NB4 (cell line): Measurements from ENCODE around the gene NTRK3.
"Not testable (repeated sequence)": the region's sequence is repeated elsewhere in the genome, so short reads cannot be mapped to it uniquely, and the experiment has no call there.

ENCODE experiments used
- DNase-seq: peaks from one replicate; pipeline ENCODE4 v3.0.0; 2010; ENCODE audit warnings: low read depth
- H3K4me3 ChIP-seq: one replicate; pipeline ENCODE4 v1.5.1; 2011; ENCODE audit warnings: mild to moderate bottlenecking, low read depth, low read length, moderate library complexity
- MYC ChIP-seq: IDR thresholded peaks from 2 replicates; pipeline ENCODE4 v1.6.1; 2011; ENCODE audit warnings: low read depth, low read length
- POLR2A ChIP-seq: IDR thresholded peaks from 2 replicates; pipeline ENCODE4 v1.6.1; 2011; ENCODE audit warnings: mild to moderate bottlenecking; ENCODE audit not compliant: insufficient read length; ENCODE audit errors: extremely low read depth
- TF ChIP-seq, protein P1 (sequence below): IDR thresholded peaks from one replicate; pipeline ENCODE4 v1.5.1; 2012; ENCODE audit warnings: low read depth, low read length
- TF ChIP-seq, protein P2 (sequence below): IDR thresholded peaks from 2 replicates; pipeline ENCODE4 v1.6.1; 2011; ENCODE audit warnings: low read depth, low read length

Gene NTRK3

DNA sequence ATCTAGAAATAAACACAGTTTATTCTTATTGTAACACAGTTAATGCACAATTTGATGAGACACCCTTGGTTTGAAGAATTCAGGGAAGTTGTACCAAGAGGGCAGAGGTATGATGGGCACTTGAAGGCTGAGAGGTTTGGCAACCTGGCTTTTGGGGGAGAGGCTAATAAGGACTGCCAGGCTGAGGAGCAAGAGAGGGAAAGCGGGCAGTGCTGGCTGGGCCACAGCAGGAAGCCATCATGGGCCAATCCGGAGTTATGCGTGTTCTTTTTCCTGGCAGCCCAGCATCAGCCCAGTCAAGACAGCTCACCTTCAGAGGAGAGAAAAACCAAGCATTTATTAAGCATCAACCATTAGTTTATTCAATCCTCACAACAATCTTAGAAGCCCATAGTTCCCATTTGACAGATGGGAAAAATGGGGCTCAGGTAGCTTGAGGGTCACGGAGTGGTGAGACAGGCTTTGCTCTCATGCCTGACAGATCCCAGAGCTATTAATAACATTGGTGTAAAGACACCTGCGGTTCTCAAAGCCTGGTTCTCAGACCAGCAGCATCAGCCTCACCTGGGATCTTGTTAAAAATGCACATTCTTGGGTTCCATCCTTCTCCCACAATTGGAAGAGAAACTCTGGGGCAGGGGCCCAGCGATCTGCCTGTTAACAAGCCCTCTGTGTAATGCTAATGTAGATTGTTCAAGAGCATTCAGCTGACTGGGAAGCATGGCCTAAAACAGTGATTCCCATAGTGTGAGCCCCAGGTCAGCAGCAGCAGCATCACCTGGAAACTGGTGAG, 183.7 kb downstream of the NTRK3 start:
- DNase-seq, result no peak
- TF ChIP-seq POLR2A (no peak), MYC (no peak)
- TF ChIP-seq, protein P1, sequence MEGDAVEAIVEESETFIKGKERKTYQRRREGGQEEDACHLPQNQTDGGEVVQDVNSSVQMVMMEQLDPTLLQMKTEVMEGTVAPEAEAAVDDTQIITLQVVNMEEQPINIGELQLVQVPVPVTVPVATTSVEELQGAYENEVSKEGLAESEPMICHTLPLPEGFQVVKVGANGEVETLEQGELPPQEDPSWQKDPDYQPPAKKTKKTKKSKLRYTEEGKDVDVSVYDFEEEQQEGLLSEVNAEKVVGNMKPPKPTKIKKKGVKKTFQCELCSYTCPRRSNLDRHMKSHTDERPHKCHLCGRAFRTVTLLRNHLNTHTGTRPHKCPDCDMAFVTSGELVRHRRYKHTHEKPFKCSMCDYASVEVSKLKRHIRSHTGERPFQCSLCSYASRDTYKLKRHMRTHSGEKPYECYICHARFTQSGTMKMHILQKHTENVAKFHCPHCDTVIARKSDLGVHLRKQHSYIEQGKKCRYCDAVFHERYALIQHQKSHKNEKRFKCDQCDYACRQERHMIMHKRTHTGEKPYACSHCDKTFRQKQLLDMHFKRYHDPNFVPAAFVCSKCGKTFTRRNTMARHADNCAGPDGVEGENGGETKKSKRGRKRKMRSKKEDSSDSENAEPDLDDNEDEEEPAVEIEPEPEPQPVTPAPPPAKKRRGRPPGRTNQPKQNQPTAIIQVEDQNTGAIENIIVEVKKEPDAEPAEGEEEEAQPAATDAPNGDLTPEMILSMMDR, result no peak
- H3K4me3 ChIP-seq, result no peak overlapping the region

DNA sequence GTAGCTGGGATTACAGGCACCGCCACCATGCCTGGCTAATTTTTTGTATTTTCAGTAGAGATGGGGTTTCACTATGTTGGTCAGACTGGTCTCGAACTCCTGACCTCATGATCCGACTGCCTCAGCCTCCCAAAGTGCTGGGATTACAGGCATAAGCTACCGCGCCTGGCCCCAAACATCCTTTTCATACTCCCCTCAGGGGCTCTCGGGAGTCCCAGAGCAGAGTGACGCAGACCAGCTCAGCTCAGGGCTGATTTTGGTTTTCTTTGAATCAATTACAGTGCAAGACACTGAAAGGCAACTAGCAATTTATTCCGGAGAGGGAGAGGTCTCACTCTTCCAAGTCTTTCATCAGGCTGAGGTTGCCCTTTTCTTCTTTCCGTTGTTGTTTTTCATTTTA, 184.4 kb downstream of the NTRK3 start:
- not testable (repeated sequence) for H3K4me3 ChIP-seq, DNase-seq

DNA sequence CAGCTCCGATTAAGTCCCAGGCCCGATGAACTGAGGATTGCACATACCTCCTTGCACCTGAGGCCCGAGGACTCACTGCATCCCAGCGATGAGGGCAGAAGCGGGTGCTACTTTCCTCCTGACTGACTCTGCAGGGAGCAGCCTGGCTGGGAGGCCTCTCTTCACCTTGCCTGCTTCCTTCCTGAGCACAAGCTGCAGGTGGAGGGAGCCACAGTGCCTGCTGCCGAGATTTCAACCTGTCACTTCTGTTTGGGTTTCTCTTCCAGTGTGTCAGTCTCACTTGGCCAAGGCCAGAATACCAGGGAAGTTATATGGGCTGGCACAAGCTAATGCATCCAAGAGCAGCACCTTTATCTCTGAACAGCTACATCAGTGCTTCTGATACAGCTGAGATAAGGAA, 185.4 kb downstream of the NTRK3 start:
- DNase-seq, result no peak
- H3K4me3 ChIP-seq, result no peak overlapping the region
- TF ChIP-seq, protein P2, sequence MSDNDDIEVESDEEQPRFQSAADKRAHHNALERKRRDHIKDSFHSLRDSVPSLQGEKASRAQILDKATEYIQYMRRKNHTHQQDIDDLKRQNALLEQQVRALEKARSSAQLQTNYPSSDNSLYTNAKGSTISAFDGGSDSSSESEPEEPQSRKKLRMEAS, result no peak
- no peak for TF ChIP-seq MYC
- TF ChIP-seq POLR2A, result no peak
- TF ChIP-seq, protein P1, result no peak

DNA sequence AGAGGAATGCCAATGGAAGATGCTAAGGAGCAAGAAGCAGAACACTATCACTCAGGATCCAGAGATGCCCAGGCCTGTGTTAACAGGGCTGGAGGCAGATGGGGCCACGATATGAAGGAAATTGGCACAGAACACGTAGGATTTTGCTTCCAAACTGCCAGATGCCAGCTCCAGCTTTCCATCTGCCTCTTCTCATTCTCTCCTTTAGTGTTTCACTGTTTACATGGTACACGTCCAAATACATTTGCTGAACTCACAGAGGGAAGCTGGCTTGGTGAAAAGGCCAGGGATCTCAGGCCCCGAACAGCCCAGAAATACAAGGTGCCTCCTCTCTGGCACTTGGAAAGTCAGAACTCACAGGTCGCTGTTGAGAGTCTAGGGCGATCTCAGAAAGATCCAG, 187.0 kb downstream of the NTRK3 start:
- DNase-seq, result no peak
- H3K4me3 ChIP-seq, result no peak overlapping the region
- TF ChIP-seq, protein P2, result no peak
- no peak for TF ChIP-seq MYC
- no peak for TF ChIP-seq POLR2A
- TF ChIP-seq, protein P1, result no peak

DNA sequence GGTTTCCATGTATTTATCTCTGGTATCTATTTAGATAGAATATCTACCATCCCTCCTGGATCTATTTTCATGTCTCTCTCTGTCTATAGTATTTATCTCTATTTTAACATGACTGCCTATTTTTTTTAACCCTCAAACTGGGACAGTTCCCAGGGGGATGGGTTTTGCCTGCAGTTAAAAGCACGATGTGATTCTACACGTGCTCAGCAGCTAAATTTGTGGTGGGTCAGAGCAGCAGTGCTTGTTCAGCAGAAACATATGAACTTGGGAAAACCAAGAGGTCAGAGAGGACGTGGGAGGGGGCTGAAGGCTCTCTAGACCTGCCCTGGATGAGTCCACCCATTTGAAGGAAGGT, 189.2 kb downstream of the NTRK3 start:
- H3K4me3 ChIP-seq, result no peak overlapping the region
- DNase-seq, result no peak

DNA sequence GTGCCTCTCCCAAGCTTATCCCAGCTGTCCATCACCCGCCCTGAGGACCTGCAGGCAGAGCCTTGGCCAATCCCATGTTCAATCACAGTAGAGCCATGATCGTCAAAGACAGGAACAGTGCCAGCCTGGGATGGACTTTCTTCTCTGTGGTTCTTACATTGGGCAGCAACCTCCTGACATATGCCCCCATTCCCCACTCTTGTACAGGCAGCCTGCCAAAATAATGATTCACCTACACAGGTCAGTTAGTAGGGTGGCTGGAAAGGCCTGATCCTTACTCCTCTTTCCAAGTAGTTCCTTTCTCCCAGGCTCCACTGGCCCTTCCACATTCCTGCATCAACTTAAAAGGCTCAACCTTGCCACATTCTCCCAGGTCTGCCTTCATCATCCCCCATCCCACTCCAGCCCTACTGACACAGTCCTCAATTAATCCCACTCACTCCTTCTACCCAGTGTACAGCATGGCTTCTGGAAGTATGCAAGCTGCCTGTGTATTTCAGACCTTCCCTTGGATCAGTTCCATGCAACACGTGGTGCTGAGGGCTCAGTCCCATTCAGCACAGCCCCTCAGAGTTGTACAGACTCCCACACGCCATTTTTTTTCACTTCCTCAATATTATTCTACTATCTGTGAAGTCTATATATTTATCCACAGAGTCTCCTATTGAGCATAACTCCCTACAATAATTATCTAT, 189.8 kb downstream of the NTRK3 start:
- no peak overlapping the region for H3K4me3 ChIP-seq
- DNase-seq, result no peak
- TF ChIP-seq, protein P2, result no peak

More for the DNA sequence above, 189.2 kb downstream of the NTRK3 start:
- TF ChIP-seq POLR2A (no peak), MYC (no peak)
- TF ChIP-seq, protein P1, result no peak
- TF ChIP-seq, protein P2, result no peak

DNA sequence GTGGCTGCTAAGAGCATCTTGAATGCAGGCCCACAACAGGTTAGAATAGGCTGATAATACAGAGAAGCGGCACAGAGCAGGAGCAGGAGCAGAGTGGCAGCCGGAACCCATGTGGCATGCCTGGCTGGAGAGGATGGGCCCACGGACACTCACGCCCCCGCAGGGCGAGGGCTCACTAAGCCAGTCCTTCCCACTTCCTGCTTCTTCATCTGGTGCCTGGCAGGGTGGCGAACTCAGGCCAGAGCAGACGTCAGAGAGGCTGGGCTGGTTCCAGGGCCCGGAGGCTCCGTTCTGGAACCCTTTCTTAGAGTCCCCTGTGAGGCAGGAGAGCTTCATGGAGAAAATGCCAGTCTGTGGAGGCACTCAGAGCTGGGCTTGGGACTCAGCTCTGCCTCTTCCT, 195.1 kb downstream of the NTRK3 start:
- TF ChIP-seq, protein P2, result no peak
- TF ChIP-seq, protein P1, result no peak
- TF ChIP-seq MYC, result no peak
- TF ChIP-seq POLR2A, result no peak
- H3K4me3 ChIP-seq, result no peak overlapping the region
- DNase-seq, result no peak
